Measurements from ENCODE around the gene GRM7.

Gene GRM7

GRCh38 chr3:7693976-7694375 is 833.1 kb downstream of the GRM7 start (continued):
- TF ChIP-seq BCL11B (tag by site-specific recombination; IDR thresholded peaks at IDR 0.05; ENCODE audit: low read depth) (no peak), ZNF211 (tag by site-specific recombination; IDR thresholded peaks at IDR 0.05; ENCODE audit: low read depth) (no peak), ZNF548 (tag by site-specific recombination; IDR thresholded peaks at IDR 0.05) (no peak), MZF1 (tag by site-specific recombination; IDR thresholded peaks at IDR 0.05; ENCODE audit: borderline replicate concordance) (no peak)

- TF ChIP-seq ZNF626 (tag by site-specific recombination; IDR thresholded peaks at IDR 0.05): no peak
- TF ChIP-seq ZNF146 (tag by site-specific recombination; IDR thresholded peaks at IDR 0.05): no peak
- no peak for TF ChIP-seq ZFP41 (tag by site-specific recombination; IDR thresholded peaks at IDR 0.05; ENCODE audit: borderline replicate concordance)
- TF ChIP-seq SCRT2 (tag by site-specific recombination; IDR thresholded peaks at IDR 0.05): no peak
- TF ChIP-seq ZNF473 (tag by site-specific recombination; IDR thresholded peaks at IDR 0.05): no peak
- no peak for TF ChIP-seq RBAK (tag by site-specific recombination; IDR thresholded peaks at IDR 0.05)
- TF ChIP-seq PRDM4 (tag by site-specific recombination; IDR thresholded peaks at IDR 0.05): no peak
- no peak for TF ChIP-seq ZNF280C (tag by site-specific recombination; IDR thresholded peaks at IDR 0.05)
- no peak for TF ChIP-seq ZNF596 (tag by site-specific recombination; IDR thresholded peaks at IDR 0.05)
- no peak for TF ChIP-seq ZNF791 (tag by site-specific recombination; IDR thresholded peaks at IDR 0.05)
- no peak for TF ChIP-seq ZNF658 (tag by site-specific recombination; IDR thresholded peaks at IDR 0.05)
- TF ChIP-seq ZNF311 (tag by site-specific recombination; IDR thresholded peaks at IDR 0.05; ENCODE audit: borderline replicate concordance): no peak
- TF ChIP-seq ZNF391 (tag by site-specific recombination; IDR thresholded peaks at IDR 0.05; ENCODE audit: borderline replicate concordance, low read depth): no peak
- TF ChIP-seq ZNF514 (tag by site-specific recombination; IDR thresholded peaks at IDR 0.05): no peak
- TF ChIP-seq PBX3 (CRISPR knock-in tag; IDR thresholded peaks at IDR 0.05): no peak
- TF ChIP-seq MEIS1 (CRISPR knock-in tag; IDR thresholded peaks at IDR 0.05; ENCODE audit: borderline replicate concordance): no peak
- TF ChIP-seq ZNF366 (tag by site-specific recombination; conservative IDR thresholded peaks at IDR 0.05): no peak
- TF ChIP-seq ZSCAN18 (tag by site-specific recombination; IDR thresholded peaks at IDR 0.05): no peak
- H3K9me3 ChIP-seq (ENCODE audit: control insufficient read depth, insufficient read depth, low read depth, low read length): no peaks in the 10 kb centered on the region
- CTCF ChIA-PET: no interaction called here
- POLR2A ChIA-PET: no interaction called here
- H3K27ac ChIP-seq (ENCODE audit: extremely low read depth, low read depth, low read length): no peak overlapping the region
- H3K4me1 ChIP-seq (ENCODE audit: control insufficient read depth, insufficient read depth, low read length): no peaks in the 10 kb centered on the region
- H3K36me3 ChIP-seq (ENCODE audit: control insufficient read depth in 2 of 2, insufficient read depth in 1 of 2, low read length in 2 of 2): no peaks in the 10 kb centered on the region
- no peak overlapping the region for H3K4me3 ChIP-seq (ENCODE audit: low read depth, low read length)
Observed at GRCh38 chr3:7695049-7695448, 834.1 kb downstream of the GRM7 start.
